Mesodermal cell (in vitro differentiated cells): ENCODE data around the gene ADAM22.
"Not testable (repeated sequence)": the region's sequence is repeated elsewhere in the genome, so short reads cannot be mapped to it uniquely, and the experiment has no call there.

ENCODE experiments used
- H3K27ac ChIP-seq: 2 replicates; pipeline ENCODE4 v1.7.0; 2013; ENCODE audit warnings: mild to moderate bottlenecking, low read depth, low read length, moderate library complexity; ENCODE audit not compliant: severe bottlenecking
- H3K36me3 ChIP-seq: 2 replicates; pipeline ENCODE4 v1.7.1; 2013; ENCODE audit warnings: mild to moderate bottlenecking, low read length, moderate library complexity; ENCODE audit not compliant: control insufficient read depth, insufficient read depth
- H3K4me1 ChIP-seq: one replicate; pipeline ENCODE4 v1.7.1; 2013; ENCODE audit warnings: mild to moderate bottlenecking, low read length; ENCODE audit not compliant: insufficient read depth, control insufficient read depth, poor library complexity, severe bottlenecking
- H3K4me3 ChIP-seq: 2 replicates; pipeline ENCODE4 v1.7.0; 2013; ENCODE audit warnings: low read length, control low read depth, mild to moderate bottlenecking; ENCODE audit not compliant: insufficient read depth, poor library complexity, severe bottlenecking; ENCODE audit errors: extremely low read depth
- H3K9me3 ChIP-seq: 2 replicates; pipeline ENCODE4 v1.7.1; 2013; ENCODE audit warnings: mild to moderate bottlenecking, low read length, moderate library complexity; ENCODE audit not compliant: control insufficient read depth
- WGBS, 2 experiments: methylation state at CpG; one replicate each; pipeline ENCODE4 v1.1.5; 2013; ENCODE audit warnings: missing lambda C conversion rate in 2 of 2; ENCODE audit not compliant: insufficient coverage in 2 of 2; 5-methylcytosine and 5-hydroxymethylcytosine counted together

Gene ADAM22

GRCh38 chr7:87920578-87920977 is 13.5 kb upstream of the ADAM22 start:
- H3K27ac ChIP-seq = no peak overlapping the region
- no peaks in the 10 kb centered on the region for H3K9me3 ChIP-seq
- H3K36me3 ChIP-seq = no peaks in the 10 kb centered on the region
- WGBS, 2 experiments = 75 to 94% methylated on average over 3 of the region's 5 CpGs
- H3K4me3 ChIP-seq = no peak overlapping the region
- no peaks in the 10 kb centered on the region for H3K4me1 ChIP-seq

DNA sequence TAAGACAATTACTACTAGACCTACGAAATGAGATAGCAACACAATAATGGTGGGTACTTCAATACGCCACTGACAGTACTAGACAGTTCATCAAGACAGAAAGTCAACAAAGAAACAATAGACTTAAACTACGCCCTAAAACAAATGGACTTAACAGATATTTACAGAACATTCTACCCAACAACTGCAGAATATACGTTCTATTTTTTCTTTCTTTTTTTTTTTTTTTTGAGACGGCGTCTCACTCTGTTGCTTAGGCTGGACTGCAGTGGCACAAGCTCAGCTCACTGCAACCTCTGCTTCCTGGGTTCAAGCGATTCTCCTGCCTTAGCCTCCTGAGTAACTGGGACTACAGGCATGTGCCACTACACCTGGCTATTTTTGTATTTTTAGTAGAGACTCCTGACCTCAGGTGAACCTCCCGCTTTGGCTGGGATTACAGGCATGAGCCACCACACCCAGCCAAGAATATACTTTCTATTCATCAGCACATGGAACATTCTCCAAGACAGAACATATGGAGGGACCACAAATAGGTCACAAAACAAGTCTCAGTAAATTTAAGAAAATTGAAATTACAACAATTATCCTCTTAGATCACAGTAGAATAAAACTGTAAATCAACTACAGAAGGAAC is 11.2 kb upstream of the ADAM22 start:
- H3K9me3 ChIP-seq, H3K4me1 ChIP-seq, H3K4me3 ChIP-seq, H3K36me3 ChIP-seq, H3K27ac ChIP-seq: not testable (repeated sequence)
- WGBS, 2 experiments = 89 to 90% methylated on average over 4 to 6 of the region's 8 CpGs

GRCh38 chr7:87926581-87927461 is 7.2 kb upstream of the ADAM22 start:
- H3K36me3 ChIP-seq = no peaks in the 10 kb centered on the region
- H3K4me3 ChIP-seq = no peak overlapping the region
- H3K4me1 ChIP-seq = peaks cover 2% of the 10 kb centered on the region
- no peaks in the 10 kb centered on the region for H3K9me3 ChIP-seq
- H3K27ac ChIP-seq = peak overlapping the region; percentile 10
- 46 to 61% methylated on average over 2 to 4 of the region's 6 CpGs for WGBS, 2 experiments

- no peaks in the 10 kb centered on the region for H3K9me3 ChIP-seq
- peak overlapping the region; percentile 57 for H3K4me3 ChIP-seq
- 2 to 6% methylated on average over 4 to 5 of the region's 9 CpGs for WGBS, 2 experiments
- H3K36me3 ChIP-seq = no peaks in the 10 kb centered on the region
- H3K4me1 ChIP-seq = no peaks in the 10 kb centered on the region
- H3K27ac ChIP-seq = no peak overlapping the region
Observed at GRCh38 chr7:87933605-87933952, 472 bp upstream of the ADAM22 start.

- Histone ChIP-seq H3K4me1 (no peaks in the 10 kb centered on the region), H3K9me3 (no peaks in the 10 kb centered on the region), H3K27ac (no peak overlapping the region), H3K36me3 (no peaks in the 10 kb centered on the region), H3K4me3 (peak overlapping the region; percentile 57)
- WGBS, 2 experiments = 0 to 3% methylated on average over 9 to 36 of the region's 47 CpGs
Observed at GRCh38 chr7:87934699-87935383, 790 bp downstream of the ADAM22 start.

- H3K9me3 ChIP-seq = no peaks in the 10 kb centered on the region
- no peaks in the 10 kb centered on the region for H3K4me1 ChIP-seq
- no peaks in the 10 kb centered on the region for H3K36me3 ChIP-seq
- H3K27ac ChIP-seq = no peak overlapping the region
- WGBS, 2 experiments = 31 to 75% methylated on average over 2 to 6 of the region's 8 CpGs
- peak overlapping the region; percentile 57 for H3K4me3 ChIP-seq
Observed at GRCh38 chr7:87935384-87935706, 1.3 kb downstream of the ADAM22 start.

GRCh38 chr7:87941138-87941537 is 7.1 kb downstream of the ADAM22 start:
- no peaks in the 10 kb centered on the region for H3K36me3 ChIP-seq
- no peaks in the 10 kb centered on the region for H3K4me1 ChIP-seq
- H3K4me3 ChIP-seq = no peak overlapping the region
- H3K9me3 ChIP-seq = no peaks in the 10 kb centered on the region
- WGBS, 2 experiments = 92 to 100% methylated on average over 2 to 3 of the region's 4 CpGs
- no peak overlapping the region for H3K27ac ChIP-seq

GRCh38 chr7:87944547-87944946 is 10.5 kb downstream of the ADAM22 start:
- Histone ChIP-seq H3K9me3 (no peaks in the 10 kb centered on the region), H3K36me3 (no peaks in the 10 kb centered on the region), H3K27ac (no peak overlapping the region), H3K4me3 (no peak overlapping the region), H3K4me1 (no peaks in the 10 kb centered on the region)
- 93% methylated on average over 2 of the region's 3 CpGs; no CpG with 5 or more reads in 1 of the 2 experiments for WGBS, 2 experiments

DNA sequence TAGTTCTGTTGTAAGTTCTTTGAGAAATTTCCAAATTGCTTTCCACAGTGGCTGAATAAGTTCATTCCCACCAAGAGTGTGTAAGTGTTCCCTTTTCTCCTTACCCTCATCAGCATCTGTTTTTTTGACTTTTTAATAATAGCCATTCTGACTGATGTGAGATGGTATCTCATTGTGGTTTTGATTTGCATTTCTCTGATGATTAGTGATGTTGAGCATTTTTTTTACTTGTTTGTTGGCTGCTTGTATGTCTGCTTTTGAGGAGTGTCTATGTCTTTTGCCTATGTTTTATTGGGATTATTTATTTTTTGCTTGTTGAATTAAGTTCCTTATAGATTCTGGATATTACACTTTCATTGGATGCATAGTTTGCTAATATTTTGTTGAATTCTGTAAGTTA is 11.9 kb downstream of the ADAM22 start:
- H3K4me1 ChIP-seq, H3K36me3 ChIP-seq, H3K9me3 ChIP-seq, H3K4me3 ChIP-seq, H3K27ac ChIP-seq: not testable (repeated sequence)

DNA sequence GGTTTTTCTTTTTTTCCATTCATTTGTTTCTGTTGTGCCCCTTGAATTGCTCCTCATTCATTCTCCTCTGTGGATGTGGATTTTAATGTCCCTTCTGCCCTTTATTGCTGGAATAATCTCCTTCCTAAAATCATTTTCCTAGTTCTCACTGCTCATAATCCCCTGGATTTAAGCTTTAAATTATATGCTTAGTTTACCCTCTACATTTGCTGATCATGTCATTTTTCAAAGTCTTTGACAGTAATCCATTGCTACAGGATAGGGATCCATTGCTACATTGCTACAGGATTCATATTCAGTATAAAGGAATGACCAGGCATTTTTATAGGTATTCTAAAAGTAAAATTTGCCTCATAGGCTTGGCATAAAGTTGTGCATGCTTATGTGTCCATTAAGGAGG is 14.3 kb downstream of the ADAM22 start:
- H3K4me1 ChIP-seq = no peaks in the 10 kb centered on the region
- no peak overlapping the region for H3K27ac ChIP-seq
- H3K4me3 ChIP-seq = no peak overlapping the region
- no peaks in the 10 kb centered on the region for H3K9me3 ChIP-seq
- no peaks in the 10 kb centered on the region for H3K36me3 ChIP-seq

- Histone ChIP-seq H3K9me3 (no peaks in the 10 kb centered on the region), H3K27ac (no peak overlapping the region), H3K4me1 (no peaks in the 10 kb centered on the region), H3K36me3 (no peaks in the 10 kb centered on the region), H3K4me3 (no peak overlapping the region)
- WGBS, 2 experiments = no CpG with 5 or more reads among the region's 3 CpGs
Observed at GRCh38 chr7:87959336-87959735, 25.3 kb downstream of the ADAM22 start.
